ENCODE measurements around the gene VPS11. TPM values are rescaled to one million over a fixed set of nuclear protein-coding genes. Genes with fewer than 3 reads are reported as not detected.
A peak's percentile ranks its signal among the peaks of the same experiment; 100 is the strongest.

VPS11 gene
- polyA plus RNA-seq, 6 donors from 2014 or later = 36.7 to 50.0 (median 46.2) TPM

GRCh38 chr11:119115484-119116234 lies 48.0 kb downstream of the VPS11 start:
- H3K36me3 Mint-ChIP-seq = peaks cover 10 to 12% of the 10 kb centered on the region in 2 donors
- peaks cover 5 to 22% (median 16%) of the 10 kb centered on the region in 3 donors for H3K4me1 Mint-ChIP-seq
- no peaks in the 10 kb centered on the region for H3K27me3 Mint-ChIP-seq
- DNase-seq (no peak), ATAC-seq (ENCODE audit: low read depth in 2 of 2) (no peak)
- H3K27ac Mint-ChIP-seq = peak overlapping the region in 4 of 6 donors; percentile 43 to 94 (median 51)
- no peaks in the 10 kb centered on the region for H3K9me3 Mint-ChIP-seq
- H3K4me3 Mint-ChIP-seq = peak overlapping the region in 3 of 8 donors; percentile 15 to 63 (median 20)

GRCh38 chr11:119116235-119116594 lies 48.6 kb downstream of the VPS11 start:
- H3K27me3 Mint-ChIP-seq = no peaks in the 10 kb centered on the region
- no peaks in the 10 kb centered on the region for H3K9me3 Mint-ChIP-seq
- H3K27ac Mint-ChIP-seq = peak overlapping the region in 1 of 6 donors; percentile 51
- ATAC-seq (ENCODE audit: low read depth in 2 of 2) (no peak), DNase-seq (no peak)
- peaks cover 10 to 12% of the 10 kb centered on the region in 2 donors for H3K36me3 Mint-ChIP-seq
- H3K4me1 Mint-ChIP-seq = peaks cover 10 to 27% (median 21%) of the 10 kb centered on the region in 3 donors
- peak overlapping the region in 1 of 8 donors; percentile 15 for H3K4me3 Mint-ChIP-seq

GRCh38 chr11:119116601-119117000 lies 49.0 kb downstream of the VPS11 start:
- Mint-ChIP-seq H3K4me1 (peaks cover 14 to 27% (median 22%) of the 10 kb centered on the region in 3 donors), H3K4me3 (no peak overlapping the region), H3K27ac (peak overlapping the region in 1 of 6 donors; percentile 70), H3K9me3 (no peaks in the 10 kb centered on the region), H3K27me3 (no peaks in the 10 kb centered on the region), H3K36me3 (peaks cover 6 to 9% of the 10 kb centered on the region in 2 donors)
- DNase-seq = no peak
- ATAC-seq (ENCODE audit: low read depth in 2 of 2) = no peak

- H3K27ac Mint-ChIP-seq = peak overlapping the region in 1 of 6 donors; percentile 26
- no peaks in the 10 kb centered on the region for H3K27me3 Mint-ChIP-seq
- H3K4me1 Mint-ChIP-seq = peaks cover 19 to 31% (median 27%) of the 10 kb centered on the region in 3 donors
- no peak for DNase-seq
- no peak for ATAC-seq (ENCODE audit: low read depth in 2 of 2)
- H3K36me3 Mint-ChIP-seq = peaks cover under 1 to 6% of the 10 kb centered on the region in 2 donors
- H3K4me3 Mint-ChIP-seq = peak overlapping the region in 2 of 8 donors; percentile 37 to 43
- no peaks in the 10 kb centered on the region for H3K9me3 Mint-ChIP-seq
Measured at GRCh38 chr11:119117004-119117706, 49.5 kb downstream of the VPS11 start.

- Mint-ChIP-seq H3K9me3 (no peaks in the 10 kb centered on the region), H3K36me3 (peaks cover 0 to 6% of the 10 kb centered on the region in 2 donors), H3K4me1 (peaks cover 29 to 42% (median 38%) of the 10 kb centered on the region in 3 donors), H3K27me3 (no peaks in the 10 kb centered on the region), H3K4me3 (peak overlapping the region in 1 of 8 donors; percentile 19), H3K27ac (no peak overlapping the region)
- no peak for ATAC-seq (ENCODE audit: low read depth in 2 of 2)
- DNase-seq = no peak
Measured at GRCh38 chr11:119118227-119118626, 50.6 kb downstream of the VPS11 start.

- no peaks in the 10 kb centered on the region for H3K9me3 Mint-ChIP-seq
- peaks cover 0 to 6% of the 10 kb centered on the region in 2 donors for H3K36me3 Mint-ChIP-seq
- no peak overlapping the region for H3K27ac Mint-ChIP-seq
- ATAC-seq (ENCODE audit: low read depth in 2 of 2) (no peak), DNase-seq (no peak)
- peak overlapping the region in 1 of 8 donors; percentile 19 for H3K4me3 Mint-ChIP-seq
- H3K27me3 Mint-ChIP-seq = no peaks in the 10 kb centered on the region
- H3K4me1 Mint-ChIP-seq = peaks cover 30 to 47% (median 45%) of the 10 kb centered on the region in 3 donors
Measured at GRCh38 chr11:119118946-119119345, 51.3 kb downstream of the VPS11 start.

GRCh38 chr11:119120639-119121007 lies 53.0 kb downstream of the VPS11 start:
- Mint-ChIP-seq H3K4me1 (peaks cover 30 to 42% (median 40%) of the 10 kb centered on the region in 3 donors), H3K4me3 (peak overlapping the region; percentile 85 to 98 (median 94)), H3K9me3 (no peaks in the 10 kb centered on the region), H3K36me3 (no peaks in the 10 kb centered on the region), H3K27ac (peak overlapping the region; percentile 91 to 99 (median 96)), H3K27me3 (no peaks in the 10 kb centered on the region)
- DNase-seq = no peak
- ATAC-seq (ENCODE audit: low read depth in 2 of 2) = no peak

GRCh38 chr11:119121008-119121810 lies 53.6 kb downstream of the VPS11 start, which contains the start of gene HINFP:
TSS of gene HINFP (plus strand) at chr11:119121580. CDS start at chr11:119126945, 5,365 bp downstream.
- peak within 1 kb of the TSS; percentile 85 to 98 (median 94) for H3K4me3 Mint-ChIP-seq
- no peaks in the 10 kb centered on the region for H3K36me3 Mint-ChIP-seq

GRCh38 chr11:119121811-119122124 lies 54.1 kb downstream of the VPS11 start:
- H3K27me3 Mint-ChIP-seq = no peaks in the 10 kb centered on the region
- peaks cover 32 to 43% (median 39%) of the 10 kb centered on the region in 3 donors for H3K4me1 Mint-ChIP-seq
- H3K9me3 Mint-ChIP-seq = no peaks in the 10 kb centered on the region
- DNase-seq (no peak), ATAC-seq (ENCODE audit: low read depth in 2 of 2) (peak in 1 of 2 donors; percentile 0)
- peak overlapping the region; percentile 90 to 99 (median 94) for H3K27ac Mint-ChIP-seq
- peak overlapping the region; percentile 85 to 98 (median 94) for H3K4me3 Mint-ChIP-seq
- no peaks in the 10 kb centered on the region for H3K36me3 Mint-ChIP-seq

More at GRCh38 chr11:119121008-119121810, 53.6 kb downstream of the VPS11 start, which contains the start of gene HINFP:
- Mint-ChIP-seq H3K27ac (peak within 1 kb of the TSS; percentile 91 to 99 (median 96)), H3K27me3 (no peaks in the 10 kb centered on the region), H3K9me3 (no peaks in the 10 kb centered on the region), H3K4me1 (peaks cover 30 to 40% (median 37%) of the 10 kb centered on the region in 3 donors)
- DNase-seq (peak; percentile 99), ATAC-seq (ENCODE audit: low read depth in 2 of 2) (peak; percentile 95 to 96)

GRCh38 chr11:119125821-119126220 lies 58.2 kb downstream of the VPS11 start:
- H3K27ac Mint-ChIP-seq = peak overlapping the region in 1 of 6 donors; percentile 47
- H3K9me3 Mint-ChIP-seq = no peaks in the 10 kb centered on the region
- H3K27me3 Mint-ChIP-seq = no peaks in the 10 kb centered on the region
- no peak for ATAC-seq (ENCODE audit: low read depth in 2 of 2)
- no peak overlapping the region for H3K4me3 Mint-ChIP-seq
- peaks cover 0 to 3% of the 10 kb centered on the region in 2 donors for H3K36me3 Mint-ChIP-seq
- peaks cover 28 to 40% (median 35%) of the 10 kb centered on the region in 3 donors for H3K4me1 Mint-ChIP-seq
- DNase-seq = no peak

- H3K4me3 Mint-ChIP-seq = no peak overlapping the region
- H3K36me3 Mint-ChIP-seq = peaks cover 0 to 8% of the 10 kb centered on the region in 2 donors
- H3K27me3 Mint-ChIP-seq = no peaks in the 10 kb centered on the region
- DNase-seq = no peak
- ATAC-seq (ENCODE audit: low read depth in 2 of 2) = no peak
- peaks cover 20 to 34% (median 29%) of the 10 kb centered on the region in 3 donors for H3K4me1 Mint-ChIP-seq
- H3K27ac Mint-ChIP-seq = no peak overlapping the region
- no peaks in the 10 kb centered on the region for H3K9me3 Mint-ChIP-seq
Measured at GRCh38 chr11:119126675-119127268, 59.2 kb downstream of the VPS11 start.

- Mint-ChIP-seq H3K27me3 (no peaks in the 10 kb centered on the region), H3K9me3 (no peaks in the 10 kb centered on the region), H3K27ac (no peak overlapping the region), H3K4me3 (no peak overlapping the region), H3K36me3 (peaks cover 11 to 26% of the 10 kb centered on the region in 2 donors), H3K4me1 (peaks cover 5 to 14% (median 11%) of the 10 kb centered on the region in 3 donors)
- ATAC-seq (ENCODE audit: low read depth in 2 of 2) = no peak
- DNase-seq = no peak
Measured at GRCh38 chr11:119130662-119131061, 63.0 kb downstream of the VPS11 start.

Data from naive B cell (primary cell).